ENCODE data around the gene GOLGA2. TPM values are rescaled to one million over a fixed set of nuclear protein-coding genes. Genes with fewer than 3 reads are reported as not detected.

GOLGA2 gene
- total RNA-seq, 4 donors from 2014 or later, result 18.4 to 174 (median 89.9) TPM

DNA sequence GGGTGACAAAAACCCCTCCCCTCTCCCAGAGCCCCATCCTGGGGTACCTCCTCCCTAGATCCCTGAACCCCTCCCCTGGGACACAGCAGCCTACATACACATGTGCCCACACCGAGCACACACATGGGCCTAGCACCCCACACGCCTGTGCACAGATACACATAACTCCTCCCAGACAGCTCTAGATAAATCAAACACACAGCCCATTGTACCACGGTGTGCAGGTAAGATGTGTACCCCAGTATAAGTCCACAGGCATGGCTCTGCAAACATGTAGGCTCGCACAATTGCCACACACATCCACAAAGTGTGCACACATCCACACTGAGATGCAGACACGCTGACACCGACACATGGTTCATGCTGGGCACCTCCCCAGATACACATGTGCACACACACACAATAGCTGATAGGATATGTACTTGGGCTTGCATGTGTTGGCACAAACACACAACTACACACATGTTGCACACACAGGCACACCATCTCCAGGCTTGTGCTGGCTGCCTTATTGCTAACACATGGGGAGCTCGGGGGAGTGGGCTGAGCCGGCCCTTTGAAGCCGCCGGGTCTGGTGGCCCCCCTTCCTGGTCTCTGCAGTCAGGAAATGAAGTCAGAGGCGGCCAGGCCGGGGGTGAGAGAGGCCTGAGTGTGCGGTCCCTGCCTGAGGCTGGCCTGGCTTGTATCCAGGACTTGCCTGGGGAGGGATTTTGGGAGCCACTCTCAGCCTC is 30.2 kb downstream of the GOLGA2 start:
- Histone ChIP-seq H3K27ac (peak overlapping the region; percentile 71 to 85), H3K27me3 (no peaks in the 10 kb centered on the region), H3K4me1 (no peaks in the 10 kb centered on the region), H3K36me3 (no peaks in the 10 kb centered on the region), H3K4me3 (no peak overlapping the region), H3K9me3 (no peaks in the 10 kb centered on the region)
- intact Hi-C loops (cut with DNase I; ENCODE audit: low total_unique reads), result no loop called here
- DNase-seq, result peak; percentile 51 to 68
- TF ChIP-seq, protein P1, sequence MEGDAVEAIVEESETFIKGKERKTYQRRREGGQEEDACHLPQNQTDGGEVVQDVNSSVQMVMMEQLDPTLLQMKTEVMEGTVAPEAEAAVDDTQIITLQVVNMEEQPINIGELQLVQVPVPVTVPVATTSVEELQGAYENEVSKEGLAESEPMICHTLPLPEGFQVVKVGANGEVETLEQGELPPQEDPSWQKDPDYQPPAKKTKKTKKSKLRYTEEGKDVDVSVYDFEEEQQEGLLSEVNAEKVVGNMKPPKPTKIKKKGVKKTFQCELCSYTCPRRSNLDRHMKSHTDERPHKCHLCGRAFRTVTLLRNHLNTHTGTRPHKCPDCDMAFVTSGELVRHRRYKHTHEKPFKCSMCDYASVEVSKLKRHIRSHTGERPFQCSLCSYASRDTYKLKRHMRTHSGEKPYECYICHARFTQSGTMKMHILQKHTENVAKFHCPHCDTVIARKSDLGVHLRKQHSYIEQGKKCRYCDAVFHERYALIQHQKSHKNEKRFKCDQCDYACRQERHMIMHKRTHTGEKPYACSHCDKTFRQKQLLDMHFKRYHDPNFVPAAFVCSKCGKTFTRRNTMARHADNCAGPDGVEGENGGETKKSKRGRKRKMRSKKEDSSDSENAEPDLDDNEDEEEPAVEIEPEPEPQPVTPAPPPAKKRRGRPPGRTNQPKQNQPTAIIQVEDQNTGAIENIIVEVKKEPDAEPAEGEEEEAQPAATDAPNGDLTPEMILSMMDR (IDR thresholded peaks at IDR 0.05), result no peak
- no peak for TF ChIP-seq POLR2A (IDR thresholded peaks at IDR 0.05)

- peak; percentile 86 to 87 for DNase-seq
- Histone ChIP-seq H3K4me1 (no peaks in the 10 kb centered on the region), H3K4me3 (peak overlapping the region; percentile 30 to 34), H3K27me3 (no peaks in the 10 kb centered on the region), H3K9me3 (no peaks in the 10 kb centered on the region), H3K36me3 (no peaks in the 10 kb centered on the region), H3K27ac (peak overlapping the region; percentile 85)
- TF ChIP-seq, protein P1 (IDR thresholded peaks at IDR 0.05), result no peak
- peak in 1 of 2 donors; percentile 55 for TF ChIP-seq POLR2A (IDR thresholded peaks at IDR 0.05)
- intact Hi-C loops (cut with DNase I; ENCODE audit: low total_unique reads), result no loop called here
Observed at GRCh38 chr9:128244837-128245231, 31.0 kb downstream of the GOLGA2 start.

- no peak for TF ChIP-seq POLR2A (IDR thresholded peaks at IDR 0.05)
- Histone ChIP-seq H3K27me3 (no peaks in the 10 kb centered on the region), H3K27ac (peak overlapping the region; percentile 85), H3K36me3 (no peaks in the 10 kb centered on the region), H3K9me3 (no peaks in the 10 kb centered on the region), H3K4me1 (no peaks in the 10 kb centered on the region), H3K4me3 (peak overlapping the region; percentile 30 to 34)
- no peak for DNase-seq
- intact Hi-C loops (cut with DNase I; ENCODE audit: low total_unique reads), result no loop called here
Observed at GRCh38 chr9:128244091-128244836, 31.5 kb downstream of the GOLGA2 start.

- TF ChIP-seq, protein P1 (IDR thresholded peaks at IDR 0.05), result no peak
- no peak for TF ChIP-seq POLR2A (IDR thresholded peaks at IDR 0.05)
- H3K27me3 ChIP-seq, result no peaks in the 10 kb centered on the region
- no peaks in the 10 kb centered on the region for H3K4me1 ChIP-seq
- H3K9me3 ChIP-seq, result no peaks in the 10 kb centered on the region
- H3K4me3 ChIP-seq, result no peak overlapping the region
- peak overlapping the region; percentile 85 for H3K27ac ChIP-seq
- peak; percentile 45 to 79 for DNase-seq
- intact Hi-C loops (cut with DNase I; ENCODE audit: low total_unique reads), result no loop called here
- no peaks in the 10 kb centered on the region for H3K36me3 ChIP-seq
Observed at GRCh38 chr9:128243215-128244018, 32.4 kb downstream of the GOLGA2 start.

DNA sequence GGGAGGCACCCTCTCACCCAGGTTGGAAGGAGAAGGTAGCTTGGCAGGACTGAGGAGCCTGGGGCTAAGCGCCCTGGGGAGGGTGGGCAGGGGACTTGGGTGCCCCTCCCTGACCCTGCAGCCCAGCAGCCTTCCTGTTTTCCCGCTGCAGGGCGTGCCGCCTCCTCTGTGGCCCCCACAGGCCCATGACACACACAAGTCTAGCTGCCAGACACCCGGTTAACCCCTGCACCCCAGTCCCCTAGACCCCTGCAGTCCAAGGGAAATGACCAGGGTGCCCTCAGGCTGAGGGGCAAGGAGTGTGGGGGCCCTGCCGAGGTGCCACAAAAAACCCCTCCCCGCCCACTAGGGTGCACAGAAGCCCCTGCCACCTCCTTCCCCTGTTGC is 33.0 kb downstream of the GOLGA2 start:
- H3K36me3 ChIP-seq, result no peaks in the 10 kb centered on the region
- H3K27ac ChIP-seq, result peak overlapping the region; percentile 85
- TF ChIP-seq, protein P1 (IDR thresholded peaks at IDR 0.05), result no peak
- TF ChIP-seq POLR2A (IDR thresholded peaks at IDR 0.05), result no peak
- no peaks in the 10 kb centered on the region for H3K9me3 ChIP-seq
- intact Hi-C loops (cut with DNase I; ENCODE audit: low total_unique reads), result no loop called here
- no peaks in the 10 kb centered on the region for H3K4me1 ChIP-seq
- DNase-seq, result peak in 1 of 2 donors; percentile 59
- H3K27me3 ChIP-seq, result no peaks in the 10 kb centered on the region
- H3K4me3 ChIP-seq, result no peak overlapping the region
